ENCODE data around the gene EP300.

The EP300 gene

GRCh38 chr22:41197038-41197972 lies 104.9 kb downstream of the EP300 start:
- Histone ChIP-seq H2AK5ac (ENCODE audit: low read length, severe bottlenecking) (no peak overlapping the region), H3K4ac (ENCODE audit: low read depth in 1 of 2, low read length in 2 of 2) (no peak overlapping the region), H2BK15ac (ENCODE audit: low read depth, poor library complexity, severe bottlenecking) (no peak overlapping the region), H2BK5ac (ENCODE audit: low read depth, low read length, poor library complexity, severe bottlenecking) (no peak overlapping the region), H3K9me3 (ENCODE audit: control insufficient read depth, low read length) (no peaks in the 10 kb centered on the region), H3K79me1 (replicated peaks; ENCODE audit: low read length, poor library complexity, severe bottlenecking) (no peaks in the 10 kb centered on the region), H3K4me1 (ENCODE audit: control insufficient read depth, insufficient read depth, low read depth, low read length) (peaks cover 10% of the 10 kb centered on the region), H3K14ac (ENCODE audit: low read length in 2 of 2) (peak overlapping the region in 1 of 2 experiments; percentile 67), H3K27me3 (ENCODE audit: control insufficient read depth in 1 of 2, insufficient read depth in 1 of 2, low read length in 2 of 2) (peaks cover 6 to 19% of the 10 kb centered on the region in 2 experiments), H3K4me2 (ENCODE audit: low read length, poor library complexity, severe bottlenecking) (peak overlapping the region; percentile 96), H3K36me3 (ENCODE audit: control insufficient read depth in 1 of 2, insufficient read depth in 2 of 2, low read depth in 1 of 2, low read length in 2 of 2) (no peaks in the 10 kb centered on the region), H2BK120ac (ENCODE audit: low read depth, low read length) (no peak overlapping the region), H3K4me3 (ENCODE audit: insufficient read depth in 1 of 2, low read depth in 1 of 2, low read length in 2 of 2) (peak overlapping the region; percentile 71 to 92), H3K27ac (ENCODE audit: low read length, poor library complexity, severe bottlenecking) (no peak overlapping the region), H4K8ac (ENCODE audit: low read length) (peak overlapping the region; percentile 9), H3K23ac (ENCODE audit: low read length in 2 of 2) (peak overlapping the region in 1 of 2 experiments; percentile 48), H4K91ac (ENCODE audit: low read length) (no peak overlapping the region), H2BK12ac (ENCODE audit: low read length in 2 of 2) (no peak overlapping the region), H3K18ac (ENCODE audit: low read depth in 1 of 2, low read length in 2 of 2) (peak overlapping the region in 1 of 2 experiments; percentile 30), H3K9ac (ENCODE audit: low read length) (peak overlapping the region; percentile 60), H2AFZ (ENCODE audit: low read depth, low read length) (peak overlapping the region; percentile 94)
- DNase-seq: peak; percentile 76
- 1% methylated on average over 86 of the region's 91 CpGs for WGBS

GRCh38 chr22:41198027-41198580 lies 105.7 kb downstream of the EP300 start:
- 5% methylated on average over 9 of the region's 9 CpGs for WGBS
- Histone ChIP-seq H2BK12ac (ENCODE audit: low read length in 2 of 2) (no peak overlapping the region), H3K4me2 (ENCODE audit: low read length, poor library complexity, severe bottlenecking) (peak overlapping the region; percentile 72), H4K91ac (ENCODE audit: low read length) (no peak overlapping the region), H4K8ac (ENCODE audit: low read length) (no peak overlapping the region), H2AFZ (ENCODE audit: low read depth, low read length) (peak overlapping the region; percentile 60), H3K4me1 (ENCODE audit: control insufficient read depth, insufficient read depth, low read depth, low read length) (peaks cover 10% of the 10 kb centered on the region), H2AK5ac (ENCODE audit: low read length, severe bottlenecking) (no peak overlapping the region), H3K4ac (ENCODE audit: low read depth in 1 of 2, low read length in 2 of 2) (no peak overlapping the region), H3K36me3 (ENCODE audit: control insufficient read depth in 1 of 2, insufficient read depth in 2 of 2, low read depth in 1 of 2, low read length in 2 of 2) (no peaks in the 10 kb centered on the region), H2BK15ac (ENCODE audit: low read depth, poor library complexity, severe bottlenecking) (no peak overlapping the region), H3K18ac (ENCODE audit: low read depth in 1 of 2, low read length in 2 of 2) (no peak overlapping the region), H3K9me3 (ENCODE audit: control insufficient read depth, low read length) (no peaks in the 10 kb centered on the region), H3K14ac (ENCODE audit: low read length in 2 of 2) (no peak overlapping the region), H2BK120ac (ENCODE audit: low read depth, low read length) (no peak overlapping the region), H3K79me1 (replicated peaks; ENCODE audit: low read length, poor library complexity, severe bottlenecking) (no peaks in the 10 kb centered on the region), H3K9ac (ENCODE audit: low read length) (peak overlapping the region; percentile 60), H3K27me3 (ENCODE audit: control insufficient read depth in 1 of 2, insufficient read depth in 1 of 2, low read length in 2 of 2) (peaks cover 6 to 19% of the 10 kb centered on the region in 2 experiments), H3K4me3 (ENCODE audit: insufficient read depth in 1 of 2, low read depth in 1 of 2, low read length in 2 of 2) (peak overlapping the region in 1 of 2 experiments; percentile 92), H3K23ac (ENCODE audit: low read length in 2 of 2) (no peak overlapping the region), H3K27ac (ENCODE audit: low read length, poor library complexity, severe bottlenecking) (no peak overlapping the region), H2BK5ac (ENCODE audit: low read depth, low read length, poor library complexity, severe bottlenecking) (no peak overlapping the region)
- DNase-seq: peak; percentile 52

- Histone ChIP-seq H3K36me3 (ENCODE audit: control insufficient read depth in 1 of 2, insufficient read depth in 2 of 2, low read depth in 1 of 2, low read length in 2 of 2) (no peaks in the 10 kb centered on the region), H4K91ac (ENCODE audit: low read length) (no peak overlapping the region), H2BK15ac (ENCODE audit: low read depth, poor library complexity, severe bottlenecking) (no peak overlapping the region), H3K79me1 (replicated peaks; ENCODE audit: low read length, poor library complexity, severe bottlenecking) (peaks cover 4% of the 10 kb centered on the region), H2AFZ (ENCODE audit: low read depth, low read length) (no peak overlapping the region), H2BK120ac (ENCODE audit: low read depth, low read length) (no peak overlapping the region), H2BK12ac (ENCODE audit: low read length in 2 of 2) (no peak overlapping the region), H3K9me3 (ENCODE audit: control insufficient read depth, low read length) (no peaks in the 10 kb centered on the region), H3K18ac (ENCODE audit: low read depth in 1 of 2, low read length in 2 of 2) (no peak overlapping the region), H3K23ac (ENCODE audit: low read length in 2 of 2) (no peak overlapping the region), H3K27me3 (ENCODE audit: control insufficient read depth in 1 of 2, insufficient read depth in 1 of 2, low read length in 2 of 2) (peaks cover 6 to 19% of the 10 kb centered on the region in 2 experiments), H3K4ac (ENCODE audit: low read depth in 1 of 2, low read length in 2 of 2) (no peak overlapping the region), H3K4me3 (ENCODE audit: insufficient read depth in 1 of 2, low read depth in 1 of 2, low read length in 2 of 2) (no peak overlapping the region), H3K14ac (ENCODE audit: low read length in 2 of 2) (no peak overlapping the region), H3K4me2 (ENCODE audit: low read length, poor library complexity, severe bottlenecking) (no peak overlapping the region), H2AK5ac (ENCODE audit: low read length, severe bottlenecking) (no peak overlapping the region), H4K8ac (ENCODE audit: low read length) (no peak overlapping the region), H3K9ac (ENCODE audit: low read length) (no peak overlapping the region), H3K27ac (ENCODE audit: low read length, poor library complexity, severe bottlenecking) (no peak overlapping the region), H2BK5ac (ENCODE audit: low read depth, low read length, poor library complexity, severe bottlenecking) (no peak overlapping the region), H3K4me1 (ENCODE audit: control insufficient read depth, insufficient read depth, low read depth, low read length) (peaks cover 12% of the 10 kb centered on the region)
- 90% methylated on average over 10 of the region's 10 CpGs for WGBS
- DNase-seq: no peak
Observed at GRCh38 chr22:41201141-41201540, 108.7 kb downstream of the EP300 start.

DNA sequence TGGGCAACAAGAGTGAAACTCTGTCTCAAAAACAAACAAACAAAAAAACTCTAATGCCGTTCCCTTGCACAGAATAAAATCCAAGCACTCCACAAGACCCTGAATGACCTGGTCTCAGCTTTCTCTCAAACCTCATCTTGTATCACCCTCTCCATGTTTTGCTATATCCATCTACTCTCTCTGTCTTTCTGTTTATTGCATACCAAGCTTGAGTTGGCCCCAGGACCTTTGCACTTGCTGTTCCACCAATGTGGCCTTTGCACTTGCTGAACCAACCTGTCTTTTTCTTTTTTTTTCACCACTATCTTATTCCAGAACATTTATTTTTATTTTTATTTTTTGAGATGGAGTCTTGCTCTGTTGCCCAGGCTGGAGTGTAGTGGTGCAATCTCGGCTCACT lies 110.7 kb downstream of the EP300 start:
- no peak for DNase-seq
- H2BK12ac ChIP-seq (ENCODE audit: low read length in 2 of 2): no peak overlapping the region
- H3K79me1 ChIP-seq (replicated peaks; ENCODE audit: low read length, poor library complexity, severe bottlenecking): peaks cover 10% of the 10 kb centered on the region
- no peak overlapping the region for H2AK5ac ChIP-seq (ENCODE audit: low read length, severe bottlenecking)
- H3K36me3 ChIP-seq (ENCODE audit: control insufficient read depth in 1 of 2, insufficient read depth in 2 of 2, low read depth in 1 of 2, low read length in 2 of 2): peaks cover 0 to 4% of the 10 kb centered on the region in 2 experiments
- H2BK120ac ChIP-seq (ENCODE audit: low read depth, low read length): no peak overlapping the region
- H3K4me1 ChIP-seq (ENCODE audit: control insufficient read depth, insufficient read depth, low read depth, low read length): peaks cover 9% of the 10 kb centered on the region
- H2BK5ac ChIP-seq (ENCODE audit: low read depth, low read length, poor library complexity, severe bottlenecking): no peak overlapping the region
- H3K14ac ChIP-seq (ENCODE audit: low read length in 2 of 2): no peak overlapping the region
- no peaks in the 10 kb centered on the region for H3K9me3 ChIP-seq (ENCODE audit: control insufficient read depth, low read length)
- H3K27me3 ChIP-seq (ENCODE audit: control insufficient read depth in 1 of 2, insufficient read depth in 1 of 2, low read length in 2 of 2): peaks cover 6 to 19% of the 10 kb centered on the region in 2 experiments
- H3K9ac ChIP-seq (ENCODE audit: low read length): no peak overlapping the region
- WGBS: 92% methylated on average over 2 of the region's 2 CpGs
- no peak overlapping the region for H4K91ac ChIP-seq (ENCODE audit: low read length)
- no peak overlapping the region for H3K23ac ChIP-seq (ENCODE audit: low read length in 2 of 2)
- no peak overlapping the region for H3K18ac ChIP-seq (ENCODE audit: low read depth in 1 of 2, low read length in 2 of 2)
- no peak overlapping the region for H2BK15ac ChIP-seq (ENCODE audit: low read depth, poor library complexity, severe bottlenecking)
- H2AFZ ChIP-seq (ENCODE audit: low read depth, low read length): no peak overlapping the region
- H3K4me3 ChIP-seq (ENCODE audit: insufficient read depth in 1 of 2, low read depth in 1 of 2, low read length in 2 of 2): no peak overlapping the region
- no peak overlapping the region for H3K4me2 ChIP-seq (ENCODE audit: low read length, poor library complexity, severe bottlenecking)
- H3K4ac ChIP-seq (ENCODE audit: low read depth in 1 of 2, low read length in 2 of 2): no peak overlapping the region
- H4K8ac ChIP-seq (ENCODE audit: low read length): no peak overlapping the region
- H3K27ac ChIP-seq (ENCODE audit: low read length, poor library complexity, severe bottlenecking): no peak overlapping the region

Data from mesenchymal stem cell (in vitro differentiated cells and primary cell).